Neuronal stem cell (in vitro differentiated cells): Measurements from ENCODE around the gene EIF4E.

Source experiments
- DNase-seq: peaks from one replicate; pipeline ENCODE4 v3.0.0-alpha.2; 2013; ENCODE audit warnings: low spot score
- H2AFZ ChIP-seq: one replicate; pipeline ENCODE4 v1.6.1; 2013; ENCODE audit warnings: mild to moderate bottlenecking, low read length, inconsistent platforms
- H2AK5ac ChIP-seq: 2 replicates; pipeline ENCODE4 v1.6.1; 2013; ENCODE audit warnings: low read depth, mild to moderate bottlenecking, inconsistent platforms, low read length, moderate library complexity, mixed read lengths
- H2BK120ac ChIP-seq: 2 replicates; pipeline ENCODE4 v1.6.1; 2013; ENCODE audit warnings: low read depth, mild to moderate bottlenecking, inconsistent platforms, low read length, moderate library complexity, mixed read lengths
- H2BK12ac ChIP-seq: one replicate; pipeline ENCODE4 v1.6.1; 2013; ENCODE audit warnings: low read length, inconsistent platforms
- H2BK15ac ChIP-seq: 2 replicates; pipeline ENCODE4 v1.6.1; 2013; ENCODE audit warnings: mild to moderate bottlenecking, low read length, inconsistent platforms, mixed read lengths
- H2BK5ac ChIP-seq: one replicate; pipeline ENCODE4 v1.6.1; 2013; ENCODE audit warnings: inconsistent platforms, mild to moderate bottlenecking, low read length, moderate library complexity
- H3K14ac ChIP-seq: one replicate; pipeline ENCODE4 v1.6.1; 2013; ENCODE audit warnings: low read length, inconsistent platforms
- H3K18ac ChIP-seq: 2 replicates; pipeline ENCODE4 v1.6.1; 2013; ENCODE audit warnings: low read length, inconsistent platforms
- H3K23ac ChIP-seq: 2 replicates; pipeline ENCODE4 v1.6.1; 2013; ENCODE audit warnings: low read depth, mild to moderate bottlenecking, mixed read lengths, low read length, inconsistent platforms; ENCODE audit not compliant: poor library complexity
- H3K27ac ChIP-seq: replicated peaks from 3 replicates; pipeline ENCODE4 v1.5.1; 2013; ENCODE audit warnings: low read length, inconsistent platforms
- H3K27me3 ChIP-seq, 3 experiments: 2 replicates each; pipeline ENCODE4 v1.6.1; 2013; ENCODE audit warnings: low read length in 3 of 3, mild to moderate bottlenecking in 2 of 3, inconsistent platforms in 1 of 3, low read depth in 1 of 3, mixed read lengths in 1 of 3, moderate library complexity in 1 of 3; ENCODE audit not compliant: control insufficient read depth in 3 of 3, insufficient read depth in 3 of 3
- H3K36me3 ChIP-seq, 2 donors: replicated peaks in 1 of 2; 2 replicates each; pipeline ENCODE4 v1.6.1; 2013; ENCODE audit warnings: low read length in 2 of 2; ENCODE audit not compliant: control insufficient read depth in 2 of 2, insufficient read depth in 2 of 2
- H3K4ac ChIP-seq: 2 replicates; pipeline ENCODE4 v1.6.1; 2013; ENCODE audit warnings: inconsistent platforms, mild to moderate bottlenecking, low read length, moderate library complexity
- H3K4me1 ChIP-seq, 2 donors: 1 replicate in 1 of 2; 2 replicates in 1 of 2; pipeline ENCODE4 v1.6.1; 2013; ENCODE audit warnings: low read length in 2 of 2, low read depth in 1 of 2; ENCODE audit not compliant: control insufficient read depth in 2 of 2, insufficient read depth in 1 of 2
- H3K4me2 ChIP-seq: one replicate; pipeline ENCODE4 v1.6.1; 2013; ENCODE audit warnings: mild to moderate bottlenecking, low read length, inconsistent platforms; ENCODE audit not compliant: insufficient read depth, poor library complexity, severe bottlenecking
- H3K4me3 ChIP-seq, 2 donors: 2 replicates each; pipeline ENCODE4 v1.5.1; 2013; ENCODE audit warnings: low read length in 2 of 2, mild to moderate bottlenecking in 2 of 2, inconsistent platforms in 1 of 2, moderate library complexity in 1 of 2
- H3K79me1 ChIP-seq: one replicate; pipeline ENCODE4 v1.6.1; 2013; ENCODE audit warnings: low read depth, mild to moderate bottlenecking, inconsistent platforms, low read length, moderate library complexity
- H3K9ac ChIP-seq: one replicate; pipeline ENCODE4 v1.6.1; 2013; ENCODE audit warnings: mild to moderate bottlenecking, low read depth, low read length, inconsistent platforms; ENCODE audit not compliant: poor library complexity
- H3K9me3 ChIP-seq, 2 donors: replicated peaks in 1 of 2; 2 replicates each; pipeline versions ENCODE3 to v1.6.1; 2013; ENCODE audit warnings: low read length in 2 of 2, mild to moderate bottlenecking in 2 of 2, inconsistent platforms in 1 of 2, low read depth in 1 of 2, mixed read lengths in 1 of 2, moderate library complexity in 1 of 2; ENCODE audit not compliant: control insufficient read depth in 2 of 2, insufficient read depth in 1 of 2
- H4K8ac ChIP-seq: one replicate; pipeline ENCODE4 v1.6.1; 2013; ENCODE audit warnings: low read depth, mild to moderate bottlenecking, inconsistent platforms, low read length, moderate library complexity
- H4K91ac ChIP-seq: one replicate; pipeline ENCODE4 v1.6.1; 2013; ENCODE audit warnings: low read length, low read depth, mild to moderate bottlenecking, inconsistent platforms; ENCODE audit not compliant: poor library complexity
- WGBS, 2 donors: extraction: QIAGEN DNeasy Blood & Tissue Kit; methylation state at CpG; one replicate each; pipeline ENCODE4 v1.1.7; 2013; ENCODE audit warnings: missing lambda C conversion rate in 2 of 2, mixed read lengths in 1 of 2; ENCODE audit not compliant: insufficient read length in 2 of 2, insufficient replicate concordance in 1 of 2; ENCODE audit errors: extremely low coverage in 2 of 2; 5-methylcytosine and 5-hydroxymethylcytosine counted together

EIF4E gene

GRCh38 chr4:98963538-98964433, 34.9 kb upstream of the EIF4E start:
- Histone ChIP-seq H2AK5ac (no peak overlapping the region), H2AFZ (peak overlapping the region; percentile 69), H3K27me3 (no peaks in the 10 kb centered on the region), H3K4ac (no peak overlapping the region), H3K4me2 (no peak overlapping the region), H3K18ac (no peak overlapping the region), H4K91ac (no peak overlapping the region), H2BK120ac (no peak overlapping the region), H3K9ac (no peak overlapping the region), H3K9me3 (no peaks in the 10 kb centered on the region), H2BK5ac (no peak overlapping the region), H2BK15ac (no peak overlapping the region), H3K4me1 (no peaks in the 10 kb centered on the region), H4K8ac (no peak overlapping the region), H3K36me3 (no peaks in the 10 kb centered on the region), H3K23ac (no peak overlapping the region), H3K79me1 (no peaks in the 10 kb centered on the region), H2BK12ac (no peak overlapping the region), H3K27ac (no peak overlapping the region), H3K14ac (no peak overlapping the region), H3K4me3 (peak overlapping the region in 1 of 2 donors; percentile 2)
- DNase-seq = no peak
- WGBS, 2 donors = no CpG with 5 or more reads among the region's 5 CpGs

GRCh38 chr4:98961770-98962169, 32.8 kb upstream of the EIF4E start:
- no peak overlapping the region for H3K18ac ChIP-seq
- H3K79me1 ChIP-seq = no peaks in the 10 kb centered on the region
- no peak overlapping the region for H2BK12ac ChIP-seq
- no peak overlapping the region for H4K8ac ChIP-seq
- H3K36me3 ChIP-seq = no peaks in the 10 kb centered on the region
- H2AK5ac ChIP-seq = no peak overlapping the region
- no peak overlapping the region for H3K27ac ChIP-seq
- H3K4me1 ChIP-seq = no peaks in the 10 kb centered on the region
- no peak for DNase-seq
- no peak overlapping the region for H2BK15ac ChIP-seq
- H4K91ac ChIP-seq = no peak overlapping the region
- no peaks in the 10 kb centered on the region for H3K9me3 ChIP-seq
- H2AFZ ChIP-seq = no peak overlapping the region
- no peak overlapping the region for H3K4ac ChIP-seq
- no peak overlapping the region for H3K4me2 ChIP-seq
- no peak overlapping the region for H3K14ac ChIP-seq
- no peak overlapping the region for H3K4me3 ChIP-seq
- no peak overlapping the region for H2BK5ac ChIP-seq
- no peak overlapping the region for H3K23ac ChIP-seq
- WGBS, 2 donors = no CpG with 5 or more reads among the region's 2 CpGs
- no peak overlapping the region for H3K9ac ChIP-seq
- no peak overlapping the region for H2BK120ac ChIP-seq
- H3K27me3 ChIP-seq = no peaks in the 10 kb centered on the region

- Histone ChIP-seq H4K8ac (no peak overlapping the region), H3K27me3 (no peaks in the 10 kb centered on the region), H4K91ac (no peak overlapping the region), H3K79me1 (no peaks in the 10 kb centered on the region), H3K9me3 (no peaks in the 10 kb centered on the region), H2BK15ac (no peak overlapping the region), H3K4ac (no peak overlapping the region), H2AFZ (no peak overlapping the region), H2BK5ac (no peak overlapping the region), H3K36me3 (no peaks in the 10 kb centered on the region), H2BK120ac (no peak overlapping the region), H3K18ac (no peak overlapping the region), H3K9ac (no peak overlapping the region), H3K4me3 (no peak overlapping the region), H3K23ac (no peak overlapping the region), H2BK12ac (no peak overlapping the region), H3K4me1 (no peaks in the 10 kb centered on the region), H3K27ac (no peak overlapping the region), H2AK5ac (no peak overlapping the region), H3K14ac (no peak overlapping the region), H3K4me2 (no peak overlapping the region)
- no peak for DNase-seq
- WGBS, 2 donors = no CpG with 5 or more reads among the region's 2 CpGs
Measured at GRCh38 chr4:98959411-98959810, 30.5 kb upstream of the EIF4E start.

- Histone ChIP-seq H3K18ac (no peak overlapping the region), H3K23ac (no peak overlapping the region), H2AK5ac (no peak overlapping the region), H3K4me3 (no peak overlapping the region), H3K4me1 (no peaks in the 10 kb centered on the region), H2AFZ (no peak overlapping the region), H2BK15ac (no peak overlapping the region), H3K4me2 (no peak overlapping the region), H2BK120ac (no peak overlapping the region), H2BK12ac (no peak overlapping the region), H4K8ac (no peak overlapping the region), H2BK5ac (no peak overlapping the region), H3K9ac (no peak overlapping the region), H3K27ac (no peak overlapping the region), H3K79me1 (no peaks in the 10 kb centered on the region), H3K4ac (no peak overlapping the region), H3K27me3 (no peaks in the 10 kb centered on the region), H4K91ac (no peak overlapping the region), H3K36me3 (no peaks in the 10 kb centered on the region), H3K14ac (no peak overlapping the region), H3K9me3 (no peaks in the 10 kb centered on the region)
- no CpG with 5 or more reads among the region's 2 CpGs for WGBS, 2 donors
- DNase-seq = no peak
Measured at GRCh38 chr4:98958065-98958464, 29.1 kb upstream of the EIF4E start.
